NCI-H446 (cell line): ENCODE data around the gene BPTF.
"Not testable (repeated sequence)": the region's sequence is repeated elsewhere in the genome, so short reads cannot be mapped to it uniquely, and the experiment has no call there.

Source experiments
- DNase-seq, 2 experiments: peaks; one replicate each; lab custom pipeline; 2025; lab: John Stamatoyannopoulos, UW

BPTF gene

GRCh38 chr17:67963145-67963572 lies 137.9 kb downstream of the BPTF start:
- peak; percentile 56 to 68 for DNase-seq

DNA sequence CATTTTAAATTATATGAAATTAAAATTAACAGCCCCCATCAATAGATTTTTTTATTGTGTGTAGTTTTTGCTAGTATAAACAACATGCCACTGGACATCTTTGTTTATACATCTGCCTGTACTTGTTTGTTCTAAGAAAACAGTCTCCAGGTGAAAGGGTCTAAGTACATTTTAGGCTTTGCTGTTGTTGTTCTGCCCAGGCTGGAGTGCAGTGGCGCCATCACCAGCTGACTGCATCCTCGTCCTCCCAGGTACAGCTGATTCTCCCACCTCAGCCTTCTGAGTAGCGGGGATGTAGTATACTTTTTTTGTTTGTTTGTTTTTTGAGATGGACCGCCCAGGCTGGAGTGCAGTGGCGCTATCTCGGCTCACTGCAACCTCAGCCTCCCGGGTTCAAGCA lies 145.5 kb downstream of the BPTF start:
- DNase-seq = no peak

- no peak for DNase-seq
These were observed 148.9 kb downstream of the BPTF start for GRCh38 chr17:67974185-67974584.

DNA sequence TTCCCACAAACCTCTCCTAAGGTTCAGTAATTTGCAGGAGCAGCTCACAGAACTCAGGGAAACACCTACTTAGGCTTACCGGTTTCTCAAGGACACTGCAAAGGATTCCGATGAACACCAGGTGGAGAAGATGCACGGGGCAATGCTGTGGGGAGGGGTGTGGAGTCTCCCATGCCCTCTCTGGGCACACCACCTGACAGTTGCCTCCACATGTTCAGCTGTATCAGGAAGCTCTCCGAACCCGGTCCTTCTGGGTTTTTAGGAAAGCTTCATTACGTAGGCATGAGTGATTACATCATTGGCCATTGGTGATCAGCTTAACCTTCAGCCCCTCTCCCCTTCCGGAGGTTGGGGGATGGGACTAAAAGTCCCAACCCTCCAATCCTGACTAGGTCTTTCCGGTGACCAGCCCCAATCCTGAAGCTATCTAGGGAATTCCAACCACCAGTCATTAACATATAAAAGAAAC lies 149.3 kb downstream of the BPTF start:
- no peak for DNase-seq

GRCh38 chr17:67976306-67976705 lies 151.0 kb downstream of the BPTF start:
- not testable (repeated sequence) for DNase-seq

- DNase-seq = peak; percentile 34 to 50
These were observed 155.2 kb downstream of the BPTF start for GRCh38 chr17:67980456-67980855.

GRCh38 chr17:67980883-67981282 lies 155.6 kb downstream of the BPTF start:
- DNase-seq = not testable (repeated sequence)

- no peak for DNase-seq
These were observed 156.8 kb downstream of the BPTF start for GRCh38 chr17:67982034-67982640.

- no peak for DNase-seq
These were observed 157.5 kb downstream of the BPTF start for GRCh38 chr17:67982686-67983382.

- DNase-seq = no peak
These were observed 158.0 kb downstream of the BPTF start for GRCh38 chr17:67983383-67983688.

DNA sequence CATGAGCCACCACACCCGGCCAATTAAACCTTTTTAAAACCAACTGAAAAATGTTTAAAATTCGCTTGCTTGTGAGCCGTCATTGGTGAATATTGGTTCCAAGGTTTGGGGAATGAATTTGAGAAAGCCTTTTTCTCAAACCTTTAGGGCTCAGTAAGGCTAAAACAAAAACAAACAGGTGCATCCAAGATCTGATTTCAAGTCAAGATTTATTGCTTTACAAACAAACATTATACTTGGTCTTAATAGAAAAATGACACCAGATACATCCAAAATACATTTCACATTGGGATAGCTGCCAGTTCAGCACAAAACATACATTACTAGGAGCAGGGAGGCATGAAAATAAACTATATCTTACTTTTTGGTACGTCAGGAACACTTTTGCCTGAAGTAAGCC lies 165.6 kb downstream of the BPTF start:
- DNase-seq = no peak

DNA sequence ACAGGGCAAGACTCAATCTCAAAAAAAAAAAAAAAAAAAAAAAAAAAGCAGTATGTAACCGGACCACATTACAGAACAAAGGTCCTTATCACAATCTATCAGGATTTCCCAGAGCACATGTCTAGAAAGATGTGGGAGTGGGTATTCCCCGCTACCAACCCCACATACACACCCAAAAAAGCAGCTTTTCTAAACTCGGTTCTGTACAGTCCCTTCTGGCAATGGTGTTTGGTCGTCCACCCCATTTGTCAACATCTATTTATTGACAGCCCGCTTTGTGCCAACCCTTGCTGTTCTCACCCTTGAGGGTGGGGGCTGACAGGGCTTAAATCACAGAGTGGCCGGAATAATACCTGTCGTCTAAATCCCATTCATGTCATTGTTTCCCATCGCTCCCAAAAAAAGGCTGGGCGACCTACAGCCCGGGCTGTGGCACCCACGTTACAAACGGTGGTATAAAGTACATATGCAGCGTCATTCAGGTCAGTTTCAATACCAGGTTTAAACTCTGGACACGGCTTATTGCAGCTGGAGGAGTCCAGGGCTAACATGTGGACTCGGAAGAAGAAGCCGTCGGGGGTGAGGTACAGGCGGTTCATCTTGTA lies 167.3 kb downstream of the BPTF start:
- DNase-seq = no peak

- peak; percentile 21 to 90 for DNase-seq
These were observed 168.1 kb downstream of the BPTF start for GRCh38 chr17:67993153-67993997.

DNA sequence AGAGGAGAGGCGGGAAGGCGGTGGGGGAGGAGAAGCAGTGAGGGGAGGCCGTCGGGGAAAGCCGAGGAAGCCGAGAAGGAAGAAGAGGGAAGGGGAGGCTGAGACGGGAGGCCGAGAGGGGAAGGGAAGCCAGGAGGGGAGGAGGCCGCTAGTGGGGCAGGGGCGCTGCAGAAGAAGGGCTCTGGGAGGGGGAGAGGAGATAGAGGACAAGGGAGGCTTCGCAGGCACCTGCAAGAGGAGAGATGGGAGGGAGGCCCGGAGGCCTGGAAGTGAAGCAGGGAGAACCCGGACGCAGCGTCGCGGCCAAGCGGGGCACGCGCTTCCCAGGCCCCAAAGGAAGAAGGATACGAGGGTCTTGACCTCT lies 168.7 kb downstream of the BPTF start:
- peak in 1 of 2 experiments; percentile 38 for DNase-seq

GRCh38 chr17:67994817-67995569 lies 169.7 kb downstream of the BPTF start:
- DNase-seq = peak in 1 of 2 experiments; percentile 63

DNA sequence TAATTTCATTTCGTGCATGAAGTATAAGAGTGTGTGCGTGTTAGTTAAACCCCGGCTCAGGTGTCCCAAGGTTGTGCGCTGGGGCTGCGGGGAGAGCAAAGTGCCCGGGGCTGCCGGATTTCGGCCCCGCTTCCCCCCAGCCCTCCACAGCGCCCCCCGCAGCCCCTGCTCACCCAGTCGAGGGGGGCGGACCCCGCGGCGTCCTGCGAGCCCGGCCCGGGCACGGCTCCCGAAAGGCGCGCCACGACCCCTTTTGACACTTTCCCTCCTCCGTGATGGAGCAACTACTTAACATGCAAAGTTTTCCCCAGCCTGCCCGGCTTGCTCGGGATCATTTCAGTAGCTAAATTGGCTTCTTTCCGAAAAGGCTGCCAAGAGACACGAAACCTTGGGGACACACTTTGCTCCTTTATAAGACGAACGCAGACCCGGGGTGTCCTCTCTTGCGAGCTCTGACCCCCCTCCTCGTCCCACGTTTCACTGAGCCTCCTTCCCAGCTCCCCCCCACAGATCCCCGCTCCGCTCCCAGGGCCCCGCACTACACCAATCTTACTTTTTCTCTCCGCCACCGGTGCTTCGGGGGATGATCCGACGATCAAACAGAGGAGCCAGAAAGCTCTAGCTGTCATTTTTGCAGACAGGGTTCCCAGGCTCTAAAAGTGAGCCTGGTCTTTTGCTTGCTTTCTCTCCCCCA lies 170.4 kb downstream of the BPTF start:
- no peak for DNase-seq

- not testable (repeated sequence) for DNase-seq
These were observed 171.2 kb downstream of the BPTF start, which contains the start of gene C17orf58 for GRCh38 chr17:67996301-67997171. Gene C17orf58, minus strand, starts transcription at chr17:67996469. Its CDS starts 271 bp downstream, at chr17:67996198.

GRCh38 chr17:67998466-67998865 lies 173.2 kb downstream of the BPTF start:
- DNase-seq = no peak

- DNase-seq = no peak
These were observed 174.1 kb downstream of the BPTF start for GRCh38 chr17:67999291-67999911.

- no peak for DNase-seq
These were observed 178.9 kb downstream of the BPTF start for GRCh38 chr17:68004201-68004600.
